ENCODE measurements around the gene CLMP. TPM values are rescaled to one million over a fixed set of nuclear protein-coding genes. Genes with fewer than 3 reads are reported as not detected.

Gene CLMP
- total RNA-seq, 1 experiment from 2014 or later, result 3.2 TPM

DNA sequence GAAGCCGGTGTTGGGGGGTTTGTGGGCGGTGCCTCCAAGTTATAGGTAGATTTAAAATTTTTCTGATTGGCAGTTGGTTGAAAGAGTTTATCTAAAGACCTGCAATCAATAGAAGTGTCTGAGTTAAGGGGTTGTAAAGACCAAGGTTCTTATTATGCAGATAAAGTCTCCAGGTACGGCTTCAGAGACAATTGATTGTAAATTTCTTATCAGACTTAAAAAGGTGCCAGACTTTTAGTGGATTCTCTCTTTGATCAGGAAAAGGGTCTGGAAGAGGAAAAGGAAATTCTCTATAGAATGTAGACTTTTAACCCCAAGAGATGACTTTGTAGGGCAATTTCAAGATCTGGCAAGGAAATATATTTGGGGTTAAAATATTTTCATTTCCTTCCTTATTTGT, 25.2 kb downstream of the CLMP start:
- Histone ChIP-seq H3K36me3 (ENCODE audit: control insufficient read depth in 1 of 2, insufficient read depth in 2 of 2, low read length in 2 of 2) (no peaks in the 10 kb centered on the region), H3K27me3 (ENCODE audit: insufficient read depth, low read length) (no peaks in the 10 kb centered on the region), H4K20me1 (ENCODE audit: insufficient read depth) (no peaks in the 10 kb centered on the region), H3K79me2 (ENCODE audit: insufficient read depth, low read length) (no peaks in the 10 kb centered on the region), H3K9me3 (ENCODE audit: control insufficient read depth in 1 of 2, insufficient read depth in 1 of 2, low read depth in 1 of 2, low read length in 2 of 2) (no peaks in the 10 kb centered on the region), H3K4me1 (ENCODE audit: control insufficient read depth in 1 of 2, insufficient read depth in 2 of 2, low read length in 2 of 2) (no peaks in the 10 kb centered on the region), H3K9me2 (ENCODE audit: insufficient read depth) (no peaks in the 10 kb centered on the region), H3K4me2 (ENCODE audit: low read length) (no peak overlapping the region), H3K9ac (ENCODE audit: low read length) (no peak overlapping the region), H3K4me3 (replicated peaks in 1 of 2; ENCODE audit: low read depth in 1 of 2, low read length in 2 of 2) (no peak overlapping the region), H2AFZ (ENCODE audit: low read depth, low read length, poor library complexity, severe bottlenecking) (no peak overlapping the region), H3K27ac (ENCODE audit: low read depth, low read length) (no peak overlapping the region)
- intact Hi-C loops (cut with micrococcal nuclease), result no loop called here
- POLR2A ChIA-PET, result no interaction called here
- BruUV-seq (replicated peaks), result no TSS peak
- CTCF ChIA-PET, result no interaction called here
- RAD21 ChIA-PET (ENCODE audit: low non-redundant PET in 1 of 2, low total read pairs in 2 of 2, uncharacterized antibody in 2 of 2, unreplicated experiment in 2 of 2), result no interaction called here
- TF ChIP-seq SP1 (IDR thresholded peaks at IDR 0.05; ENCODE audit: low read depth) (no peak), ELF1 (IDR thresholded peaks at IDR 0.05; ENCODE audit: borderline replicate concordance, low read depth) (no peak), YY1 (IDR thresholded peaks at IDR 0.05; ENCODE audit: extremely low read depth, insufficient replicate concordance, low read depth, low read length) (no peak), SRF (IDR thresholded peaks at IDR 0.05; ENCODE audit: low read depth) (no peak), ZNF274 (IDR thresholded peaks at IDR 0.05; ENCODE audit: low read depth, low read length) (no peak), EZH2 (IDR thresholded peaks at IDR 0.05) (no peak), ZFX (IDR thresholded peaks at IDR 0.05) (no peak), FOSL1 (IDR thresholded peaks at IDR 0.05; ENCODE audit: low read depth) (no peak), EZH2phosphoT487 (IDR thresholded peaks at IDR 0.05; ENCODE audit: borderline replicate concordance) (no peak), JUND (IDR thresholded peaks at IDR 0.05) (no peak), CBX3 (IDR thresholded peaks at IDR 0.05; ENCODE audit: low read depth) (no peak), POLR2A (IDR thresholded peaks at IDR 0.05; ENCODE audit: borderline replicate concordance, extremely low read depth, insufficient read depth, insufficient read length) (no peak)
- TF ChIP-seq, protein P1, sequence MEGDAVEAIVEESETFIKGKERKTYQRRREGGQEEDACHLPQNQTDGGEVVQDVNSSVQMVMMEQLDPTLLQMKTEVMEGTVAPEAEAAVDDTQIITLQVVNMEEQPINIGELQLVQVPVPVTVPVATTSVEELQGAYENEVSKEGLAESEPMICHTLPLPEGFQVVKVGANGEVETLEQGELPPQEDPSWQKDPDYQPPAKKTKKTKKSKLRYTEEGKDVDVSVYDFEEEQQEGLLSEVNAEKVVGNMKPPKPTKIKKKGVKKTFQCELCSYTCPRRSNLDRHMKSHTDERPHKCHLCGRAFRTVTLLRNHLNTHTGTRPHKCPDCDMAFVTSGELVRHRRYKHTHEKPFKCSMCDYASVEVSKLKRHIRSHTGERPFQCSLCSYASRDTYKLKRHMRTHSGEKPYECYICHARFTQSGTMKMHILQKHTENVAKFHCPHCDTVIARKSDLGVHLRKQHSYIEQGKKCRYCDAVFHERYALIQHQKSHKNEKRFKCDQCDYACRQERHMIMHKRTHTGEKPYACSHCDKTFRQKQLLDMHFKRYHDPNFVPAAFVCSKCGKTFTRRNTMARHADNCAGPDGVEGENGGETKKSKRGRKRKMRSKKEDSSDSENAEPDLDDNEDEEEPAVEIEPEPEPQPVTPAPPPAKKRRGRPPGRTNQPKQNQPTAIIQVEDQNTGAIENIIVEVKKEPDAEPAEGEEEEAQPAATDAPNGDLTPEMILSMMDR (IDR thresholded peaks at IDR 0.05 in 2 of 3, conservative IDR thresholded peaks at IDR 0.05 in 1 of 3; ENCODE audit: borderline replicate concordance in 1 of 3, insufficient read depth in 1 of 3, low read depth in 2 of 3, low read length in 2 of 3), result no peak
- TF ChIP-seq, protein P2, sequence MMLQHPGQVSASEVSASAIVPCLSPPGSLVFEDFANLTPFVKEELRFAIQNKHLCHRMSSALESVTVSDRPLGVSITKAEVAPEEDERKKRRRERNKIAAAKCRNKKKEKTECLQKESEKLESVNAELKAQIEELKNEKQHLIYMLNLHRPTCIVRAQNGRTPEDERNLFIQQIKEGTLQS (IDR thresholded peaks at IDR 0.05), result no peak
- TF ChIP-seq, protein P3, sequence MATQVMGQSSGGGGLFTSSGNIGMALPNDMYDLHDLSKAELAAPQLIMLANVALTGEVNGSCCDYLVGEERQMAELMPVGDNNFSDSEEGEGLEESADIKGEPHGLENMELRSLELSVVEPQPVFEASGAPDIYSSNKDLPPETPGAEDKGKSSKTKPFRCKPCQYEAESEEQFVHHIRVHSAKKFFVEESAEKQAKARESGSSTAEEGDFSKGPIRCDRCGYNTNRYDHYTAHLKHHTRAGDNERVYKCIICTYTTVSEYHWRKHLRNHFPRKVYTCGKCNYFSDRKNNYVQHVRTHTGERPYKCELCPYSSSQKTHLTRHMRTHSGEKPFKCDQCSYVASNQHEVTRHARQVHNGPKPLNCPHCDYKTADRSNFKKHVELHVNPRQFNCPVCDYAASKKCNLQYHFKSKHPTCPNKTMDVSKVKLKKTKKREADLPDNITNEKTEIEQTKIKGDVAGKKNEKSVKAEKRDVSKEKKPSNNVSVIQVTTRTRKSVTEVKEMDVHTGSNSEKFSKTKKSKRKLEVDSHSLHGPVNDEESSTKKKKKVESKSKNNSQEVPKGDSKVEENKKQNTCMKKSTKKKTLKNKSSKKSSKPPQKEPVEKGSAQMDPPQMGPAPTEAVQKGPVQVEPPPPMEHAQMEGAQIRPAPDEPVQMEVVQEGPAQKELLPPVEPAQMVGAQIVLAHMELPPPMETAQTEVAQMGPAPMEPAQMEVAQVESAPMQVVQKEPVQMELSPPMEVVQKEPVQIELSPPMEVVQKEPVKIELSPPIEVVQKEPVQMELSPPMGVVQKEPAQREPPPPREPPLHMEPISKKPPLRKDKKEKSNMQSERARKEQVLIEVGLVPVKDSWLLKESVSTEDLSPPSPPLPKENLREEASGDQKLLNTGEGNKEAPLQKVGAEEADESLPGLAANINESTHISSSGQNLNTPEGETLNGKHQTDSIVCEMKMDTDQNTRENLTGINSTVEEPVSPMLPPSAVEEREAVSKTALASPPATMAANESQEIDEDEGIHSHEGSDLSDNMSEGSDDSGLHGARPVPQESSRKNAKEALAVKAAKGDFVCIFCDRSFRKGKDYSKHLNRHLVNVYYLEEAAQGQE (IDR thresholded peaks at IDR 0.05; ENCODE audit: low read depth), result no peak
- TF ChIP-seq, protein P4, sequence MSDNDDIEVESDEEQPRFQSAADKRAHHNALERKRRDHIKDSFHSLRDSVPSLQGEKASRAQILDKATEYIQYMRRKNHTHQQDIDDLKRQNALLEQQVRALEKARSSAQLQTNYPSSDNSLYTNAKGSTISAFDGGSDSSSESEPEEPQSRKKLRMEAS (IDR thresholded peaks at IDR 0.05), result no peak
- DNase-seq (ENCODE audit: low read depth, low spot score) (no peak), ATAC-seq (no peak)

Measured in HCT116 (cell line).